Dermis microvascular lymphatic vessel endothelial cell (primary cell): ENCODE data around the gene CD37. TPM values are rescaled to one million over a fixed set of nuclear protein-coding genes. Genes with fewer than 3 reads are reported as not detected.
"Not testable (repeated sequence)": the region's sequence is repeated elsewhere in the genome, so short reads cannot be mapped to it uniquely, and the experiment has no call there.

Experiments used
- DNase-seq, 2 donors: peaks; one replicate each; pipeline versions ENCODE4 v3.0.0 to v3.0.0-alpha.2; 2010; ENCODE audit warnings: low read depth in 2 of 2
- total RNA-seq: library from RNA; depleted of rRNA; stranded (reverse); fragments of >200 nt; gene quantifications from 2 replicates; pipeline ENCODE4 v1.2.1, GENCODE V29; 2014

The CD37 gene, protein sequence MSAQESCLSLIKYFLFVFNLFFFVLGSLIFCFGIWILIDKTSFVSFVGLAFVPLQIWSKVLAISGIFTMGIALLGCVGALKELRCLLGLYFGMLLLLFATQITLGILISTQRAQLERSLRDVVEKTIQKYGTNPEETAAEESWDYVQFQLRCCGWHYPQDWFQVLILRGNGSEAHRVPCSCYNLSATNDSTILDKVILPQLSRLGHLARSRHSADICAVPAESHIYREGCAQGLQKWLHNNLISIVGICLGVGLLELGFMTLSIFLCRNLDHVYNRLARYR
- not detected in 2 replicates for total RNA-seq

DNA sequence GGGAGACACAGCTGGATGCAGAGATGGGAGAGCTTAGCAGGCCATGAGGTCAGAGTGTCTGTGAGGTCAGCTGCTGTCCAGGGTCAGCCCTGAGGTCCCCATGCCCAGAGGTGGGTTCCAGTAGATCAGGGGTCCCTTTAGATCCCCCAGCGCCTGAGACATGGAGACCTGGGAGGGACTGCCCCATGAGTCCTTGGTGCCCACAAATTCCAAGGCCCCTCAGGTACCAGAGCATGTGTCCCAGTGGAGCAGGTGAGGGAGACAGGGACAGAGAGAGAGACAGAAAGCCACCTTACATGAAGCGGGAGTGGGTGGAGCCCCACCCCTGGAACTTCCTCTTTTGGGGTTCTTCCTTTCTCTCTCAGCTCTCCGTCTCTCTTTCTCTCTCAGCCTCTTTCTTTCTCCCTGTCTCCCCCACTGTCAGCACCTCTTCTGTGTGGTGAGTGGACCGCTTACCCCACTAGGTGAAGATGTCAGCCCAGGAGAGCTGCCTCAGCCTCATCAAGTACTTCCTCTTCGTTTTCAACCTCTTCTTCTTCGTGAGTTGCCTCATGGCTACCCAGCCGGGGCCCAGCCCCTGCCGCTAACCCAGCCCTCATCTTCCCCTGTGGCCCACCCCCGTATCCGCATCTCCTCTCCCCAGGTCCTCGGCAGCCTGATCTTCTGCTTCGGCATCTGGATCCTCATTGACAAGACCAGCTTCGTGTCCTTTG is at the start of gene CD37:
CD37 (plus strand) TSS at position 336 of the 713 bp plus-strand sequence; CDS start at position 471, 135 bp downstream.
- DNase-seq: no peak

DNA sequence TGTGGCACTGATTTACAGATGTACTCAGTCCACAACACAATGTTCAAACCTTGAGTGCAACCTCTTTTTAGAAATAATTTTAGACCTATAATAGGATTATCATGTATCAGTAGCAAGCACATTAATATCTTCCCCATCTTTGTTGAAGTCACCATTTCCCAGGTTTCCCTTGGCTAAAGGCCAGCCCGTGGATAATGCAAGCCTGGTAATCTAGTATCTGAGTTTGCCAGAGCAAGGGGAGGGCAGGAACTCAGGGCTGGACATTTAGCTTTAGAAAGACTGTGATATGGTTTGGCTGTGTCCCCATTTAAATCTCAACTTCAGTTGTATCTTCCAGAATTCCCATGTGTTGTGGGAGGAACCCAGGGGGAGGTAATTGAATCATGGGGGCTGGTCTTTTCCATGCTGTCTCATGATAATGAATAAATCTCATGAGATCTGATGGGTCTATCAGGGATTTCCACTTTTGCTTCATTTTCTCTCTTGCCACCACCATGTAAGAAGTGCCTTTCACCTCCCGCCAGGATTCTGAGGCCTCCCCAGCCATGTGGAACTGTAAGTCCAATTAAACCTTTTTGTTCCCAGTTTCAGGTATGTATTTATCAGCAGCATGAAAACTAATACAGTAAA is 48.0 kb upstream of the CD37 start:
- peak in 1 of 2 donors; percentile 26 for DNase-seq

DNA sequence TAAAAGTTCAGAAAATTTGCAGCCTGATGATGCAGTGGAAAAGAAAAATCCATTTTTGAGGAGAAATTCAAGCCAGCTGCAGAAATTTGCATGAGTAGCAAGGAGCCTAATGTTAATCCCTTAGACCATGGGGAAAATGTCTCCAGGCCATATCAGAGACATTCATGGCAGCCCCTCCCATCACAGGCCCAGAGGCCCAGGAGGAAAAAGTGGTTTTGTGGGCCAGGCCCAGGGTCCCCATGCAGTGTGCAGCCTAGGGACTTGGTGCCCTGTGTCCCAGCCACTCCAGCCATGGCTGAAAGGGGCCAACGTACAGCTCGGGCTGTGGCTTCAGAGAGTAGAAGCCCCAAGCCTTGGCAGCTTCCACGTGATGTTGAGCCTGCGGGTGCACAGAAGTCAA is 47.0 kb upstream of the CD37 start:
- not testable (repeated sequence) for DNase-seq

DNA sequence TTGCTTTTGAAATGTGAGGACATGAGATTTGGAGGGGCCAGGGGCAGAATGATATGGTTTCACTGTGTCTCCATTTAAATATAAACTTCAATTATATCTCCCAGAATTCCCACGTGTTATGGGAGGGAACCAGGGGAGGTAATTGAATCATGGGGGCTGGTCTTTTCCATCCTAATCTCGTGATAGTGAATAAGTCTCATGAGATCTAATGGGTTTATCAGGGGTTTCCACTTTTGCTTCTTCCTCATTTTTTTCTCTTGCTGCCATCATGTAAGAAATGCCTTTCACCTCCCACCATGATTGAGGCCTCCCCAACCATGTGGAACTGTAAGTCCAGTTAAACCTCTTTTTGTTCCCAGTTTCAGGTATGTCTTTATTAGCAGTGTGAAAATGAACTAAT is 45.9 kb upstream of the CD37 start:
- not testable (repeated sequence) for DNase-seq

DNA sequence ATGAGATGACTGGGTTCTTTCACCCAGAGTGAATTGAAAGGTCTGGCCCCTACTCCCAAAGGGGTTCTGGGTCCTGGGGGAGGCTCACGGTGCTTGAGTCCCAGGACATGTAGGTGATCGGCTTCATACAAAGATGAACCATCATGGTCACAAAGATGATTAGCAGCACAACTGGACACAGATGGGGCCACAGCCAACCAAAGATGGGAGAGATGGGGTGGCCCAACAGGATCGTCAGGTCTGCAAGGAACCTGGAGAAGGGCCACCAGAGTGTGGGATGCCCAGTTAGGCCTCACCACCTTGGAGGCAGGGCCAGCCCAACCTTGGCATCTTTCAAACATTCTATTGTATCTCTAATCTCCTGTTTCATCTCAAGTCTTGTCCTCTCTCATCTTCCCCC is 44.7 kb upstream of the CD37 start:
- DNase-seq: no peak

DNA sequence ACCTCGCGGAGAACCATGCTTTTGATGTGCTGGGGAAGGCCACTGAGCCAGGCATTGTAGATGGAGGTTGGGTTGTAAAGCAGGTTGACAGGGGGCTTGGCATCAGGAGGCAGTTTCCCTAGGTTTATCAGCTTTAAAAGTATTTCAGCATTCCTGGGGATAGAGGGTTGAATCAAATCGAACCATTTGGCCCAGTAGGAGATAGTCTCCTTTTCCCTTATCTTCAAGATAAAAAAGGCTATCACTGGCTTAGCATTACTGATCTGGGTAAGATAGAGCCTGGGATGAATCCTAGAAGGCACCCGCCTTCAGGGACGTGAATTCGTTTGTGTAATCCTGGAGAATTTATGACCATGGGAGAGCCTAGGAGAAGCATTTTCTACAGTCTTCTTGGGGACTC is 40.8 kb upstream of the CD37 start:
- DNase-seq: no peak

DNA sequence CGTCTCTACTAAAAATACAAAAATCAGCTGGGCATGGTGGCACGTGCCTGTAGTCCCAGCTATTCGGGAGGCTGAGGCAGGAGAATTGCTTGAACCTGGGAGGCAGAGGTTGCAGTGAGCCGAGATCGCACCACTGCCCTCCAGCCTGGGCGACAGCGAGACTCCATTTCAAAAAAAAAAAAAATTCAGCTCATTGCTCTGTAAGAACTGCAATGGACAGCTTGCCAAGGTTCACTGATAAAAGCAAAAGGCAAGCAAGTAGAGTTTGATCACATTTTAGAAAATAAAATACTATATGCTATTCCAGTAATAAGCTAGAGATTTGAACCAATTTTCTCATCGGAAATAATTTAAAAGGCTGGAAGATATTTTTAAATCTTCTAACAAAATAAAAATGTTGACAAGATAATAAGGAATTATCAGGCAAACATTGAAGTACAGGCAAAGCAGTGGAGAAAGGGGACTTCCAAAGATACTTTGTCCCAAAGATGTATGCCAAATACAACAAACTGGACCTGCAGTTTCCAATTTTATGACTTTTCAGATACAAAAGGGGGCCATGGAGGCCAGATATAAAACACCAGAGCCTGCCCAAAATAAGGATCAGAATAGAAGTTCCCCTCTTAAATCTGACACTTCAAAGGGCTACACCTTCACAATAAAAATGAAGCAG is 39.9 kb upstream of the CD37 start:
- no peak for DNase-seq

DNA sequence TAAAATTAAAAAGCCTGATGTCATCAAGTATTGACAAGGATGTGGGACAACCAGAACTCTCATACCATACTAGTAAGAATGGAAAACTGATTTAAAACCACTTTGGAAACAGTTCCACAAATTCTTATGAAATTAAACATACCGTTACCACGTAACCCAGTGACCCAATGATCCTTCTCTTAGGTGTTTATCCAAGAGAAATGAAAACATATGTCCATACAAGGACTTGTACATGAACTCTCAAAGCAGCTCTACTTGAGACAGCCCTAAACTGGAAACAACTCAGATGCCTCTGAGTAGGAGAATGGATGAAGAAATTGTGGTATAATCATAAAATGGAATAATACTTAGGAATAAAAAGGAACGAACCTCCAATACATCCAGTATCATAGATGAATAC is 37.8 kb upstream of the CD37 start:
- DNase-seq: no peak

DNA sequence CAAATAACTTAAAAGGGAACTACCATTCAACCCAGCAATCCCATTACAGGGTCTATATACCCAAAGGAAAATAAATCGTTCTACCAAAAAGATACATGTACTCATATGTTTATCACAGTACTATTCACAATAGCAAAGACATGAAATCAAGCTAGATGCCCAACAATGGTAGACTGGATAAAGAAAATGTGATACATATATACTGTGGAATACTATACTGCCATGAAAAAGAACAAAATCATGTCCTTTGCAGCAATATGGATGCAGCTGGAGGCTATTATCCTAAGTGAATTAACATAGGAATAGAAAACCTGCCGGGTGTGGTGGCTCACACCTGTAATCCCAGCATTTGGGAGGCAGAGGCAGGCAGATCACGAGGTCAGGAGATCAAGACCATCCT is 36.6 kb upstream of the CD37 start:
- not testable (repeated sequence) for DNase-seq

DNA sequence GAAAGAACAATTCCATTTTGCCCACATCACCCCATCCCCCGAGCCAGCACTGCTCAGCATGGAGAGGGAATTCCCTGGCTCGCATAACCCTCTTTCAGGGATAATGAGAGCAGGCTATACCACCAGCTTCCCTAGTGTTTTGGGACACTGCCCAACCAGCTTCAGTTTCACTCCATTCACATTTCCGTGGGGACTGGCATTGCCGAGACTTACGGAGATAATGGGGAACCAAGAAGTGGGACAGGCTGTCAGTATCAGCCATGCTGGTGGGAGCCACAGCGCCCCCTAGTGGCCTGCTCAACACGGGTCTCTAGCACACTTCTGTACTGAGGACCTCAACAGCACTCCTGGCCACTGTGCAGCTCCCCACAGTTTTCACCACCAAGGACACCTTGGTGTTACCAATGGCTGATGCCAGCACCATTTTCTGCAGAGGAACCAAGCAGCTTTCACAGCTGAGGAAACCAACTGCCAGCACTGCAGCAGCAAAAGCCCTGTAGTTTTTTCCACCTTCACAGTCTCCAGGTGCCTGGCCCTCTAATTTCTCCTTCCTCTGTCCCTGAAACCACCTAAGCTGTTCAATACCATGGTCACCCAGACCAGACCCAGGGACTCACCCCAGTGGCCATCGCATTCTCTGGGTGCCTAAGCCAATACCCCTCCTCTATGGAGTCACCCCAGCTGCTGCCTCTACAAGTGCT is 33.9 kb upstream of the CD37 start:
- DNase-seq: peak; percentile 54 to 70

DNA sequence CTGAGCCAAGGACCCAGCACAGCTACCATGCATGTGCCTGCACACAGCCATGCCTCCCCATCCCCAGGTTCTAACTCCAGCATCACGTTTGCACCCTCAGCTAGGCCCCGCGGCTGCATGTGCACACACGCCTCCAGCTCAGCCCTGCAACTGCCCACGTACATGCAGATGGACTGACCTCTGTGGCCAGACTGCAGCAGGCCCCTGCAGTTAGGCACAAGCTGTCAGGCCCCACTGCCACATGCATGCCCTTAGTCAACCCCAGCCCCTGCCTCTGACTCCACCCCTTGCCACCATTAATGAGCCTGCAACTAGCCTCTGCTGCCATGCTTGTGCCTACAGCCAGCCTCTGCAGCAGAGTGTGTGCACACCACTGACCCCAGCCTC is 33.3 kb upstream of the CD37 start:
- DNase-seq: no peak

DNA sequence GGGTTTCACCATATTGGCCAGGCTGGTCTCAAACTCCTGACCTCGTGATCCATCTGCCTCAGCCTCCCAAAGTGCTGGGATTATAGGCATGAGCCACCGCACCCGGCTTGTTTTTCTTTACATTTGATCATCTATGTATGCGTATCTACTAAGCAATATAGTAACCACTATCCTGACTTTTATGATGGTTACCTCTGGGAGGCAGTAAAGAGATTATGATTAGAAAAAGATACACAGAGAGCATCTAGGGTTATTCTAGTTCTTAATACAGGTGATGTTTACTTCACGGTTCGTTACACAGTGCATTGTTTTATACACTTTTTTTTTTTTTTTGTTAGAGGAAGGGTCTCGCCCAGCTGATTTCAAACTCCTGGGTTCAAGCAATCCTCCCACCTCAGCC is 28.5 kb upstream of the CD37 start:
- DNase-seq: not testable (repeated sequence)

DNA sequence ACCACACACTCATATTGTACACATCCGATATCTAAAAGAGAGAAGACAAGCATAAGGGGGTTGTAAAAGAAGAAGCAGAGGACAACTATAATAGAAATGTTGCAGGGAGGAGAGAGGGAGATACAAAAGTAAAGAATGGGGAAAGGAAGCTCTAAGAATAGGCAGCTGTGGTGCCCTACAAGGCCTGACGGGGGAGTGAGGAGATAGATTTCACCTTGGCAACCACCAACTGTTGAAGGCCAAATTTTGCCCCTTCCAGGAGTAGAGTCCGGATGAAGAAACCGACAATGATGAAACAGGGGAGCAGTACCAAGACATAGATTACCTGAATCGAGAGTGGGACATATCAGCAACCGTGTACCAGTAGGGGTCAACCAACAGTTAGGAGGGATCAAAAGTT is 26.1 kb upstream of the CD37 start:
- no peak for DNase-seq

DNA sequence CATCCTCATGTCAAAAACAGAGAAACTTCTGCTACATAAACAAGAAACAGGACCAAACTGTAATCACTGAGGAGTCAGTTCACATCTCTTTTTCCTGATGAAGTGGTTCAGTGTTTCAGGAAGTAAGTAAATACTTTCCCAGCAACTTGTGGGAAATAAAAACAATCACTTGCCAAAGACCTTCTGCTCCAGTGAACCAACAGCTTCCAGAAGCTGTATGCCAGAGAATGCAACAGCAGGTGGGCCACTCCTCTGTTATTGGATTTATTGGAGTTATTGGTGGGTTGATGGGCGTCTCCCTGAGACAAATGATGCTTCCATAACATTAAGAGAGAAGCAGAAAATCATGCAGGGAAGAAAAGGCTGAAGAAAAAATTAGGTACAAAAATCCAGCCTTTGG is 20.1 kb upstream of the CD37 start:
- DNase-seq: peak in 1 of 2 donors; percentile 45

DNA sequence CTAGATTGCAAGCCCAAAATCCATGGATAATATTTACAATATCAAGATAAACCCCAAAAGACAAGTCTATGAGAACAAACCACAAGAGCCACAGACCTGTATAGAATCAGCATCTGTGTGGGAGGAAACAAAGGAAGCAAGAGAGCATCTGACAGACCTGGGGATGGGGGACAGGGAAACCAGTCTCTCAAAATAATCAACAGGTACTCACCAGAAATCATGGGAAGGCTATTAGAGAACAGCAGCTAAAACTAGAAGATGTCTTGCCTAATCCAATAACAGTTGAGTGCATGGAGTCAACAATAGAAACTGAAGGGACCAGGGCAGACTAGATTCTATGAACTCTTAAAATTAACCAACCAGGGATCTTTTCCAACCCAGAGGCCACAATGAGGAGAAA is 18.9 kb upstream of the CD37 start:
- no peak for DNase-seq

DNA sequence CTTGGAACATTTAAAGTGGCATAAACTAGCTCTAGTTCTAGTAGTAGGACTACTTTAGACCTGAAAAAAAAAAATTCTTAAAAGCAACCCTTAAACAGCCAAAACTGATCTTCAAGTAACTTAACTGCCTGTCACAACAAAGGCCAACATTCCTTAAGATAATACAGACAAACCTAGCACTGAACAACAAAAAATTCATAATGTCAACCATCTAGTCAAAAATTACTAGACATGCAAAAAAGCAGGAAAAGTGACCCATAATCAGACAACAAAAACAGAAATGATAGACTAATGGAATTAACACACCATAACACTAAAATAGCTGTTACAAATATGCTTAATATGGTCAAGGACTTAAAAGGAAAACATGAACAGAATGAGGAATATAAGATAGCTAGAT is 16.9 kb upstream of the CD37 start:
- DNase-seq: no peak

DNA sequence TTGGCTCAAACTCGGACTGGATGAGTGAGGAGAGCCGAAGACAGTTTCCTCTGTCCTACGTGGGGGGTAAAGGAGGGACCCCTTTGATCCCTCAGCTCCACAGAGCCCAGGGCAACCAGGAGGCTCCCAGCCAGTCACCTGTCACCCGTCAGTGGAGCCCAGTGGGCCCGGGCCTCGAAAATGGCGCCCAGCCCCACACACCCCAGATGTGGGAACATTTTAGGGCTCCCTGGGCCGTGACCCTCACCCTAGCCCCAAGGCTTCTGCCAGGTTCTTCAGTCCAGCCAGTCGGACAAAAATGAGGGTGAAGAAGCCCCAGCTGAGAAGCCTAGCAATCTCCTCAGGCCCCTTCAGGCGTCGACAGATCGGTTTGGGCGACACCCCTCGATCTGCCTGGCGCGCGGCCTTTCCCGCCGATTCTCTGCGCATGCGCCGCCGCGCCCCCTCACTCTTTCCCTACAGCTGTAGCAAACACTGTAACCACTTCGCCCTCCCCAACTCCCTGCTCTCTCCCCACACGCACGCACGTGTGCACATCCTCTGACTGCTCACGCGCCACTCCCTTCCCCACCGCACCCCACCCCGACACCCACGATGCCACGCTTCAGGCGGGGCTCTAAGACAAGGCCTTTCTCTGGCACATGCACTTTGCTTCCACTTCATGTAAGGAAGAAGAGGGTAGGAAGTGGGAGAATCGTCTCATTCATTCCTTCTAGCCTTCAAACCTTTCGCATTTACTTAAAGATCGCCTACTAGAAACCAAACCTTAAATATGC is 10.2 kb upstream of the CD37 start, which contains the start of gene SLC6A16:
SLC6A16 (minus strand) TSS at position 391 of the 776 bp plus-strand sequence. CDS start 13,844 bp downstream, outside the sequence.
- DNase-seq: no peak

DNA sequence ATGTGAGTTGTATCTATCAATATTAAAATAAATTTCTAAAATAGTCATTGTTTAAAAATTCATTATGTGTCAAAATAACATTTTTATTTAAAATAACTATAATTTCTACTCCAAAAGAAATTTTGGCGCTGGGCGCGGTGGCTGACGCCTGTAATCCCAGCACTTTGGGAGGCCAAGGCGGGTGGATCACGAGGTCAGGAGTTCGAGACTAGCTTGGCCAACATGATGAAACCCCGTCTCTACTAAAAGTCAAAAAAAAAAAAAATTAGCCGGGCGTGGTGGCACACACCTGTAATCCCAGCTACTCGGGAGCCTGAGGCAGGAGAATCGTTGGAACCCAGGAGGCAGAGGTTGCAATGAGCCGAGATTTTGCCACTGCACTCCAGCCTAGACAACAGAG is 9.4 kb upstream of the CD37 start:
- DNase-seq: not testable (repeated sequence)

DNA sequence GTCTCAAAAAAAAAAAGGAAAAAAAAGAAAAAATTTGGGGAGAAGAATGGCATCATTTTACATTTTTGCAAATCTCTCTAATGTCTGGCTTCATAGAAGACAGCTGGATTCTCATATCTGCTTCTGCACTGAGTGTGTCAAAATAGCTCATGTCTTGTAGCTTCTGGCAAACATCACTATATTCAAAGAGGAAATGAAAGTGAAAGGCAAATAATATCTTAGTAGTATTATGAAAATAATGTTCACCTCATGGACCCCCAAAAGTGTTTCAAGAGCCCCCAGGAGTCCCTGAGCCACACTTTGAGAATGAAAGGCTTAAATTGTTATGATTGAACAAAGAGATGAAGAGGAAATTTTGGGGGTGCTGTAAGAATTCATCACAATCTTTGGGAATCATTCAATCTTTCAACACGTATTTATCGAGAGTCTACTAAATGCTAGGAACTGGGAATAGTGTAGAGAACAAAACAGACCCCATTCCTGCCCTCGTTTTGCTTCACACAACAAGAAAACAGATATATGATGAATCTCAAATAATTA is 9.0 kb upstream of the CD37 start:
- DNase-seq: no peak

DNA sequence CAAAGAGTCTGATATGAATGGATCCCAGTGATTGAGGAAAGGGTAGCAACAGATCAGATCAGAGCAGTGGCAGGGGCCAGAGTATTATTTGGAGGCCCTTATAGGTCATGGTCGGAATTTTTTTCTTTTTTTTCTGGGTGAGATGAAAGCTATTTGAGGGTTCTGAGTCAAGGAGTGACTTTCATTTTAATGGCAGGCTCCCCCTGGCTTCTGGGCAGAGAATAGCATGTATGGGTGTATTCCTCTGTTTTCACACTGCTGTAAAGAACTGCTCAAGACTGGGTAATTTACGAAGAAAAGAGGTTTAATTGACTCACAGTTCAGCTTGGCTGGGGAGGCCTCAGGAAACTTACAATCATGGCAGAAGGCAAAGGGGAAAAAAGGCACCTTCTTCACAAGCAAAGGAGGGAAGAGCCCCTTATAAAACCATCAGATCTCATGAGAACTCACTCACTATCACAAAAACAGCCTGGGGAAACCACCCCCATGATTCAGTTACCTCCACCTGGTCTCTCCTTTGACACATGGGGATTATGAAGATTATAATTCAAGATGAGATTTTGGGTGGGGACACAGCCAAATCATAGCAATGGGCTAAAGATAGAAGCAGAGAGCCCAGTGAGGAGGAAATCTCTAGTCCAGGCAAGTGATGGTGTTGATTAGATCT is 7.2 kb upstream of the CD37 start:
- DNase-seq: peak in 1 of 2 donors; percentile 36
